ENCODE results near the gene SLC7A9.
"Not testable (repeated sequence)": the region's sequence is repeated elsewhere in the genome, so short reads cannot be mapped to it uniquely, and the experiment has no call there.

Gene SLC7A9

GRCh38 chr19:32885255-32885654, 15.7 kb upstream of the SLC7A9 start:
- DNase-seq (ENCODE audit: low read depth in 4 of 4, low spot score in 1 of 4), result not testable (repeated sequence)

- DNase-seq (ENCODE audit: low read depth in 4 of 4, low spot score in 1 of 4), result no peak
Measured at GRCh38 chr19:32881766-32882165, 12.2 kb upstream of the SLC7A9 start.

DNA sequence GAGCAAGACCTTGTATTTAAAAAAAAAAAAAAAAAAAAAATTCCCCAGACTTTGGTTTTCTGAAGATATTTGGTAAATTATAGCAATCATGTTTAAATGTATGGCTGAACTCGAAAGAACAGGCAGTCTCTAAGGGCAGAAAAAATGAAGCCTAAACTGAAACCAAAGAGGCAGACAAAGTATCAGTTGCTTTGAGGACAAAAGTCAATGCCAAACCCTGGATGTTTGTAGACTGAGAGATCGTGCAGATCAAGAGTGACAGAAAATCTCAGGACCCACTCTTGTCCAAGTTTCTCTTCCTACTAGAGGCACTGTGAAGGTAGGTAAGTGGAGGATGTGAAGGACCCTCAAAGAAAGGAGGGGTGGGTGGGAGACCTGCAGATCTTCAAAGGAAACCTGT, 11.1 kb upstream of the SLC7A9 start:
- DNase-seq (ENCODE audit: low read depth in 4 of 4, low spot score in 1 of 4), result no peak

- DNase-seq (ENCODE audit: low read depth in 4 of 4, low spot score in 1 of 4), result no peak
Measured at GRCh38 chr19:32879741-32880140, 10.2 kb upstream of the SLC7A9 start.

- no peak for DNase-seq (ENCODE audit: low read depth in 4 of 4, low spot score in 1 of 4)
Measured at GRCh38 chr19:32878988-32879387, 9.4 kb upstream of the SLC7A9 start.

DNA sequence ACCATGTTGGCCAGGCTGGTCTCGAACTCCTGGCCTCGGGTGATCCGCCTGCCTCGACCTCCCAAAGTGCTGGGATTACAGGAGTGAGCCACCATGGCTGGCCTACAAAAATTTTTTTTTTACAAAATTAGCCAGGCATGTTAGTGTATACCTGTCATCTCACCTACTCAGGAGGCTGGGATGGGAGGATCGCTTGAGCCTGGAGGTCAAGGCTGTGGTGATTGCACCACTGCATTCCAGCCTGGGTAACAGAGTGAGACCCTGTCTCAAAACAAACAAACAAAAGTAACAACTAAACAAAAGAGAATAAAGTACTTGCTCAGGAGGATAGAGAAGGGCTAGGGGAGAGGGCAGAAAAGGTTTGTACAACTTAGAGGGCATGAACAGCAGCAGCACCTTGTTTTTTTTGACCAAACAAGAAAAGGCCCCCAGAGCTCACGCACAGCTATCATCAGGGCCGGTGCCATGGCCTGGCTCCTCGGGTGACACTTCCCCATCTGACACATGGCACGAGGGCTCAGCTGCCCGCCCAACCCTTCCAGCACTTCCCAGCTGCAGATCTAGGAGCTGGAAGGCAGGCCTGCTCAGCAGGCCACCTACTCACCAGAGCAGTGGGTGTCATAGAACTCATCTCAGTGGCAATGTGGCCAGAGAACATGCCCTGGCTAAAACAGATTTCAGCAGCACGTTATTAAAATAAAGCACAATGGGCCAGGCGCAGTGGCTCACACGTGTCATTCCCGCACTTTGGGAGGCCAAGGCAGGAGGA, 8.6 kb upstream of the SLC7A9 start:
- DNase-seq (ENCODE audit: low read depth in 4 of 4, low spot score in 1 of 4), result no peak

- no peak for DNase-seq (ENCODE audit: low read depth in 4 of 4, low spot score in 1 of 4)
Measured at GRCh38 chr19:32877323-32877912, 7.9 kb upstream of the SLC7A9 start.

GRCh38 chr19:32876919-32877285, 7.3 kb upstream of the SLC7A9 start:
- no peak for DNase-seq (ENCODE audit: low read depth in 4 of 4, low spot score in 1 of 4)

DNA sequence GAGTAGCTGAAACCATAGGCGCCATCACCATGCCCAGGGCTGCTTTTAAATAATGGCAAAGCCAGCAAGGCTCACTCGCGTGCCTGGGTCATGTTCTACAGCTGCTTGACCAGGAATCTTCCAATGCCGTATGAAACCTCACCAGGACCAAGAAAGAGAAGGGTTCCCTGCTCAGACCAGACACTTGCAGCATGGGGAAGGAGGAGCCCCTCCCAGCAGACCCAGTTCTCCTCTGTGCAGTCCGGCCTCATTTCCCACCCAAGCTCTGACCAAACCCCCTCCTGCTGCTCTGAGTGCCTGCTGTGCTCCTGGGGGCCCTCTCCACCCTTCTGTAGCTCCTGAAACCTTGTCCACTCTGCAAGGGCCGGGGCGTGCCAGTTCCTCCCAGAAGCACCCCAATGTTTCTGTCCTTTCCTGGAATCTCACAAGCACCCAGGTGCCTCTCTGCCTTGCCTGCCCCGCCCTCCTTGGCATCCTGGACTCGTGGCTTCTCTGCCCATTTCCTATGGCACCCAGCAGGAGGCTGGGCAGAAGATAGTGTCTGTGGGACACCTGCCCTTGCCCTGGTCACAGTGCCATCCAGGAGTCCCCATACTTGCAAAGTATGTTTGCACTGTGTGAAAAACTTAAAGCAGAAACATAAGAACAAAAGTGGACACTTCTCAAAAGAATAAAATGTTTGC, 6.8 kb upstream of the SLC7A9 start:
- no peak for DNase-seq (ENCODE audit: low read depth in 4 of 4, low spot score in 1 of 4)

GRCh38 chr19:32875428-32875827, 5.9 kb upstream of the SLC7A9 start:
- no peak for DNase-seq (ENCODE audit: low read depth in 4 of 4, low spot score in 1 of 4)

DNA sequence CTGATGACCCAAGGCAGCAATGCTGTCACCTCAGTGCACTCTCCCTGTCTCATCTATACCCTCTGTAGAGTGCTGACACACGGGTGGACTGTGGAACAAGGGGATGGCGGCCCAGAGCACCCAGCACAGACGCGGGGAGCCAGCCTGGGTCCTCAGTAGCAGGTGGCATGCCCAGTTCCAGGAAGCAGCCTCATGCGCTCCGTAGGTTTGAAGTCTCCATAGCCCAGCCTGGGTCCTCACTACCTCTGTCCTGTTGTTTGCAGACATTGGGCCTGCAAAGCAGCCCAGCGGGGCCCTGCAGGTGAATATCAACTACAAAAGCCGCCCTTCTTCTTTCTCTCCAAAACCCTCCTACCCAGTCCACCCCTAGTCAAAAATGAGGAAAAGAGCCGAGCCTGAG, 5.0 kb upstream of the SLC7A9 start:
- DNase-seq (ENCODE audit: low read depth in 4 of 4, low spot score in 1 of 4), result no peak

- DNase-seq (ENCODE audit: low read depth in 4 of 4, low spot score in 1 of 4), result peak in 1 of 4 experiments; percentile 5
Measured at GRCh38 chr19:32873247-32873959, 3.8 kb upstream of the SLC7A9 start.

DNA sequence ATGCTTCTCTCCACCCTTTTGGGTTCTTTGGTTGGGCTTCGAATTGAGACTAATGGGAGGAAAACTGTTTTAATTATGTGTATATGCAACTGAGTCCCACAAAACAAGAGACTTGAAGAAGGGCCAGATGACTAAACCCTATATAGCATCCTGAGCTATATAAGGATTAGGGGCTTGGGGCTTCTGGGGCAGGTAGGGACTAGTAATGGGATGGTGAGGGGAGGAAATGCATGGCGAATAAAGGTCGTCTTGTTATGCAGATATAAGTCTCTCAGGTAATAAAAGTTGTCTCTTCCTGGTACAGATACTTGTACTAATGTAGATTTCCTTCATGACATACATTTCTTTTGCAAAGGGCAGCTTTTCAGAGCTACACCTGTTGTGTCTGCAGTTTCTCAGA, 2.8 kb upstream of the SLC7A9 start:
- no peak for DNase-seq (ENCODE audit: low read depth in 4 of 4, low spot score in 1 of 4)

DNA sequence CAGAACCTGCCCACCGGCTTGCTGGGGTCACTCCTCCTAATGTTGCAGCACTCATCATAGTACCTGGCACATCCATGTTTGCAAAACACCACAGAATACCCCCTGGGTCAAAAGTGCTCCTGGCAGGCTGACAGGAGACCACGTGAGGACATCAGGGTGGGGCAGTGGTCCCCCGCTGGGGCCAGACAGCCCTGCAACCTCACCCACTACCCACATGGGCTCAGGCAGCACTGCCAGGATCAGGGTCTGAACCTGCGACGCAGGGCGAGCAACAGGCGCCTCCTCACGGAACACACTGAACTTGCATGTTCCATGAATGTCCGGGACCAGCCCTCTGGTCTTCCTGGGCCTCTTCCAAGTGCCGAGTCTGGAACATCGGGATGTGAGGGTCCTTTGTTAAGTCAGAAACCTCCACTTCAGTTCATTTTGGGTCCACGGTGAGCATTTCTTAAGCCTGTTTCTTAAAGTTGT, 1.4 kb upstream of the SLC7A9 start:
- DNase-seq (ENCODE audit: low read depth in 4 of 4, low spot score in 1 of 4), result no peak

DNA sequence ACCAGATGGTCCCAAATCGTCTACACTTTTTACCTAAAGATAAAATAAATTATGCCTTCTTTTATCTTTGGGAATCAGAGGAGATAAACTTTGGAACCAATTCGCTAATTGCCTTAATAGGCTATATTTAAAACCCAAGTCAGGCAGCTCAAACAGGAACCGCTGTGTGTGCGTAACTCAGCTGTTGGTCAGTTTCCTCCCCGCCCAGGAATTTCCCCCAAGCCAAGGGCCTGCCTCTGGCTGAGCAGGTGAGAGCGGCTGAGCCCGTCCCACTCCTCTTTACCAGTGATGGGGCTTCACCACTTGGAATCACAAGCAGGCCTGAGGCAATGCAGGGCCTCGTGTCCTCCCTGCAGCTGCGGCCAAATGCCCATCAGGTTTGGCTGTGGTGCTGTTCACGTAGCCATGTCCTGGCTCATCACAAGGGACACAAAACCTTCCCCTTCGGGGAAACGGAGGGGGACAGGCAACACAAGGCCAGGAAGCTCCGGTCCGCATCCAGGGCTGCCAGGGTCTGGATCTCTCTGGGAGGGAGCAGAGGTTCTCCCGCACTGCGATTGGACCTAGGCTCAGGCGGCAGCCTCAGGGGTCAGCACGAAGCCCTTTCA, 503 bp upstream of the SLC7A9 start:
- DNase-seq (ENCODE audit: low read depth in 4 of 4, low spot score in 1 of 4), result no peak

GRCh38 chr19:32868206-32868950, 1.2 kb downstream of the SLC7A9 start:
- no peak for DNase-seq (ENCODE audit: low read depth in 4 of 4, low spot score in 1 of 4)

- not testable (repeated sequence) for DNase-seq (ENCODE audit: low read depth in 4 of 4, low spot score in 1 of 4)
Measured at GRCh38 chr19:32867436-32867835, 2.1 kb downstream of the SLC7A9 start.

DNA sequence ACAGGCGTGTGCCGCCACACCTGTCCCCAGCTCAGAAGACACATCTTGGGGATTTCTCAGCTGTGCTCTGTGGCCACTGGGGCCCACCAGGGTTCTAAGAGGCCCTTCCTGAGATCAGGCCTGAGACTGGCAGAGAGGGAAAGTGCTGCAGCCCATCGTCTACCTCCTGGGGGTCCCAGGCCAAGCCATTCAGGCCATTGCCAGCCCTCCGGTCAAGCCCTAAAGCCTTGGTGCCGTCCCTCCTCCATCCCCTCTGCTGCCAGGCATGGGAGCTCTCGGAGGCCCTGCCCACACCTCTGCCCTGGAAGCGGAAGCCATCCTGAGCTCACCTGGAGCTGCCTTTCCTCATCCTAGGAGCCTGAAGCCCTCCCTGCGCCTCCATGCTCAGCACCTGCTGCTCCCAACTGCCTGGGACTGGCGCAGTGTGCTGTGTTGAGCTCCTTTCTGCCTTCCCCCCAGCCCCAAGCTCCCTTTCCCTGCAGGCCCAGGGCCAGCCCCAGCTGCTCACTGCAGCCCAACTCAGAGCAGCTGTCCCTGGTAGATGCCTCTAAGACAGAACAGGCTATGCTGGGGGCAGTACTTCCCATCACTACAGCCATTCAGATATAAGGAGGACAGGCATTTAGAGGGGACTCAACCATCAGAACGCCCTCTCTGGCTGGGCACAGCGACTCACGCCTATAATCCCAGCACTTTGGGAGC, 2.9 kb downstream of the SLC7A9 start:
- no peak for DNase-seq (ENCODE audit: low read depth in 4 of 4, low spot score in 1 of 4)

- DNase-seq (ENCODE audit: low read depth in 4 of 4, low spot score in 1 of 4), result no peak
Measured at GRCh38 chr19:32866061-32866460, 3.5 kb downstream of the SLC7A9 start.

GRCh38 chr19:32865326-32865725, 4.2 kb downstream of the SLC7A9 start:
- no peak for DNase-seq (ENCODE audit: low read depth in 4 of 4, low spot score in 1 of 4)

All from stimulated activated CD4-positive, alpha-beta T cell treated with anti-CD3 and anti-CD28 coated beads, Interleukin-1b, Interleukin-23, amount 100 ng/mL, for 24 hours (primary cell).